Activated T-helper 1 cell treated with anti-CD3 and anti-CD28 coated beads, Interleukin-12 subunit alpha, Interleukin-12 subunit beta, Interleukin-2, Interleukin-4 antibody, amounts not matched to agents 30 ng/mL and 10 ng/mL and 1 ng/mL, durations not matched to agents 14 hours and 24 hours and 36 hours (primary cell): ENCODE results near the gene TGIF2. TPM values are rescaled to one million over a fixed set of nuclear protein-coding genes. Genes with fewer than 3 reads are reported as not detected.
"Not testable (repeated sequence)": the region's sequence is repeated elsewhere in the genome, so short reads cannot be mapped to it uniquely, and the experiment has no call there.

ENCODE experiments used
- DNase-seq: peaks from one replicate; pipeline ENCODE4 v3.0.0; 2021; ENCODE audit warnings: low spot score
- H3K27ac Mint-ChIP-seq: one replicate; pipeline ENCODE4 v1.8.0; 2021; ENCODE audit warnings: mild to moderate bottlenecking, mixed read lengths
- H3K27me3 Mint-ChIP-seq: one replicate; pipeline ENCODE4 v1.8.0; 2022; ENCODE audit warnings: mild to moderate bottlenecking, moderate library complexity, mixed read lengths; ENCODE audit not compliant: insufficient read depth
- H3K36me3 Mint-ChIP-seq: one replicate; pipeline ENCODE4 v1.8.0; 2021; ENCODE audit warnings: low read depth, mixed read lengths
- H3K4me1 Mint-ChIP-seq: one replicate; pipeline ENCODE4 v1.8.0; 2021; ENCODE audit warnings: low read depth, mixed read lengths
- H3K4me3 Mint-ChIP-seq: one replicate; pipeline ENCODE4 v1.8.0; 2021; ENCODE audit warnings: mild to moderate bottlenecking, moderate library complexity, mixed read lengths
- H3K9me3 Mint-ChIP-seq: one replicate; pipeline ENCODE4 v1.8.0; 2021; ENCODE audit warnings: mixed read lengths
- intact Hi-C: fragments of 100-400 bp; cut with micrococcal nuclease; formaldehyde crosslinking; loops from one replicate; pipeline ENCODE4 v1.15.1; 2024
- total RNA-seq: library from RNA; stranded (reverse); gene quantifications from 2 replicates; pipeline ENCODE4 v1.2.3, GENCODE V29; 2022

The TGIF2 gene
- total RNA-seq, 1 donor from 2014 or later: 55.4 TPM

- Mint-ChIP-seq H3K27ac (peak overlapping the region; percentile 69), H3K27me3 (no peaks in the 10 kb centered on the region), H3K36me3 (peaks cover 12% of the 10 kb centered on the region), H3K4me3 (no peak overlapping the region), H3K4me1 (peaks cover 29% of the 10 kb centered on the region), H3K9me3 (no peaks in the 10 kb centered on the region)
- intact Hi-C loops: loop anchor here (5.0 to 10.0 kb wide), 3 partner anchors 133 to 855 kb away; partner anchors contain the start of gene RBM39
- no peak for DNase-seq
Observed at GRCh38 chr20:36599912-36600345, 26.5 kb downstream of the TGIF2 start.

- H3K4me1 Mint-ChIP-seq: peaks cover 27% of the 10 kb centered on the region
- H3K4me3 Mint-ChIP-seq: no peak overlapping the region
- H3K9me3 Mint-ChIP-seq: no peaks in the 10 kb centered on the region
- DNase-seq: no peak
- peak overlapping the region; percentile 4 for H3K27ac Mint-ChIP-seq
- intact Hi-C loops: loop anchor here (10.0 kb wide), 1 partner anchor 263 kb away; a partner anchor contains a TSS
- peaks cover 2% of the 10 kb centered on the region for H3K27me3 Mint-ChIP-seq
- H3K36me3 Mint-ChIP-seq: peaks cover 7% of the 10 kb centered on the region
Observed at GRCh38 chr20:36601540-36601939, 28.1 kb downstream of the TGIF2 start.

- H3K4me1 Mint-ChIP-seq: peaks cover 37% of the 10 kb centered on the region
- peak overlapping the region; percentile 98 for H3K4me3 Mint-ChIP-seq
- peak overlapping the region; percentile 94 for H3K27ac Mint-ChIP-seq
- no peaks in the 10 kb centered on the region for H3K9me3 Mint-ChIP-seq
- peaks cover 2% of the 10 kb centered on the region for H3K27me3 Mint-ChIP-seq
- DNase-seq: peak; percentile 44
- intact Hi-C loops: loop anchor here (1.0 to 10.0 kb wide), 9 partner anchors 10 to 651 kb away; partner anchors contain the start of gene SCAND1
- H3K36me3 Mint-ChIP-seq: peaks cover 21% of the 10 kb centered on the region
Observed at GRCh38 chr20:36604952-36605398, 31.6 kb downstream of the TGIF2 start.

- peak; percentile 100 for DNase-seq
- H3K27ac Mint-ChIP-seq: peak within 1 kb of the TSS; percentile 94
- no peaks in the 10 kb centered on the region for H3K9me3 Mint-ChIP-seq
- peak within 1 kb of the TSS; percentile 98 for H3K4me3 Mint-ChIP-seq
- peaks cover 32% of the 10 kb centered on the region for H3K4me1 Mint-ChIP-seq
- H3K27me3 Mint-ChIP-seq: peaks cover 2% of the 10 kb centered on the region
- intact Hi-C loops: loop anchor here (1.0 to 10.0 kb wide), 9 partner anchors 10 to 651 kb away; partner anchors contain the start of gene SCAND1
- peaks cover 25% of the 10 kb centered on the region for H3K36me3 Mint-ChIP-seq
Observed at GRCh38 chr20:36605399-36606157, 32.2 kb downstream of the TGIF2 start, which contains the start of gene RAB5IF. Gene RAB5IF, plus strand, starts transcription at chr20:36605779. Its CDS starts 173 bp downstream, at chr20:36605952.

GRCh38 chr20:36606158-36607066 lies 33.0 kb downstream of the TGIF2 start:
- no peak for DNase-seq
- no peaks in the 10 kb centered on the region for H3K9me3 Mint-ChIP-seq
- peaks cover 2% of the 10 kb centered on the region for H3K27me3 Mint-ChIP-seq
- H3K4me3 Mint-ChIP-seq: peak overlapping the region; percentile 98
- intact Hi-C loops: loop anchor here (10.0 kb wide), 1 partner anchor 258 kb away; a partner anchor contains a TSS
- peak overlapping the region; percentile 94 for H3K27ac Mint-ChIP-seq
- peaks cover 28% of the 10 kb centered on the region for H3K36me3 Mint-ChIP-seq
- H3K4me1 Mint-ChIP-seq: peaks cover 30% of the 10 kb centered on the region

- H3K27me3 Mint-ChIP-seq: peaks cover 2% of the 10 kb centered on the region
- peak overlapping the region; percentile 67 for H3K27ac Mint-ChIP-seq
- no peaks in the 10 kb centered on the region for H3K9me3 Mint-ChIP-seq
- intact Hi-C loops: loop anchor here (10.0 kb wide), 1 partner anchor 257 kb away; a partner anchor contains a TSS
- no peak for DNase-seq
- peaks cover 38% of the 10 kb centered on the region for H3K36me3 Mint-ChIP-seq
- H3K4me1 Mint-ChIP-seq: peaks cover 30% of the 10 kb centered on the region
- H3K4me3 Mint-ChIP-seq: peak overlapping the region; percentile 98
Observed at GRCh38 chr20:36607586-36608387, 34.4 kb downstream of the TGIF2 start.

GRCh38 chr20:36608388-36608728 lies 35.0 kb downstream of the TGIF2 start:
- H3K9me3 Mint-ChIP-seq, H3K4me3 Mint-ChIP-seq, H3K27me3 Mint-ChIP-seq, DNase-seq, H3K27ac Mint-ChIP-seq: not testable (repeated sequence)
- Mint-ChIP-seq H3K4me1 (peaks cover 31% of the 10 kb centered on the region), H3K36me3 (peaks cover 39% of the 10 kb centered on the region)
- intact Hi-C loops: loop anchor here (10.0 kb wide), 1 partner anchor 256 kb away; a partner anchor contains a TSS

GRCh38 chr20:36611625-36612024 lies 38.2 kb downstream of the TGIF2 start:
- Mint-ChIP-seq H3K4me1 (peaks cover 27% of the 10 kb centered on the region), H3K27me3 (no peaks in the 10 kb centered on the region), H3K9me3 (no peaks in the 10 kb centered on the region), H3K27ac (no peak overlapping the region), H3K36me3 (peaks cover 54% of the 10 kb centered on the region), H3K4me3 (no peak overlapping the region)
- intact Hi-C loops: loop anchor here (1.0 to 5.0 kb wide), 4 partner anchors 33 to 163 kb away; no protein-coding TSS in a partner anchor
- no peak for DNase-seq

GRCh38 chr20:36613974-36614373 lies 40.6 kb downstream of the TGIF2 start:
- DNase-seq: no peak
- Mint-ChIP-seq H3K36me3 (peaks cover 42% of the 10 kb centered on the region), H3K27me3 (no peaks in the 10 kb centered on the region), H3K4me3 (no peak overlapping the region), H3K4me1 (peaks cover 15% of the 10 kb centered on the region), H3K27ac (peak overlapping the region; percentile 52), H3K9me3 (no peaks in the 10 kb centered on the region)
- intact Hi-C loops: loop anchor here (2.0 to 5.0 kb wide), 2 partner anchors 31 to 113 kb away; no protein-coding TSS in a partner anchor

- Mint-ChIP-seq H3K9me3 (no peaks in the 10 kb centered on the region), H3K27ac (peak overlapping the region; percentile 44), H3K4me3 (no peak overlapping the region), H3K4me1 (peaks cover 15% of the 10 kb centered on the region), H3K27me3 (no peaks in the 10 kb centered on the region), H3K36me3 (peaks cover 37% of the 10 kb centered on the region)
- intact Hi-C loops: loop anchor here (5.0 kb wide), 1 partner anchor 112 kb away; no protein-coding TSS in a partner anchor
- no peak for DNase-seq
Observed at GRCh38 chr20:36614781-36615557, 41.6 kb downstream of the TGIF2 start.

- H3K36me3 Mint-ChIP-seq: peaks cover 27% of the 10 kb centered on the region
- no peak for DNase-seq
- H3K9me3 Mint-ChIP-seq: no peaks in the 10 kb centered on the region
- no peak overlapping the region for H3K4me3 Mint-ChIP-seq
- intact Hi-C loops: no loop called here
- H3K27ac Mint-ChIP-seq: no peak overlapping the region
- no peaks in the 10 kb centered on the region for H3K27me3 Mint-ChIP-seq
- H3K4me1 Mint-ChIP-seq: peaks cover 27% of the 10 kb centered on the region
Observed at GRCh38 chr20:36620917-36621316, 47.5 kb downstream of the TGIF2 start.
